ENCODE results near the gene SPINK5.

The SPINK5 gene

DNA sequence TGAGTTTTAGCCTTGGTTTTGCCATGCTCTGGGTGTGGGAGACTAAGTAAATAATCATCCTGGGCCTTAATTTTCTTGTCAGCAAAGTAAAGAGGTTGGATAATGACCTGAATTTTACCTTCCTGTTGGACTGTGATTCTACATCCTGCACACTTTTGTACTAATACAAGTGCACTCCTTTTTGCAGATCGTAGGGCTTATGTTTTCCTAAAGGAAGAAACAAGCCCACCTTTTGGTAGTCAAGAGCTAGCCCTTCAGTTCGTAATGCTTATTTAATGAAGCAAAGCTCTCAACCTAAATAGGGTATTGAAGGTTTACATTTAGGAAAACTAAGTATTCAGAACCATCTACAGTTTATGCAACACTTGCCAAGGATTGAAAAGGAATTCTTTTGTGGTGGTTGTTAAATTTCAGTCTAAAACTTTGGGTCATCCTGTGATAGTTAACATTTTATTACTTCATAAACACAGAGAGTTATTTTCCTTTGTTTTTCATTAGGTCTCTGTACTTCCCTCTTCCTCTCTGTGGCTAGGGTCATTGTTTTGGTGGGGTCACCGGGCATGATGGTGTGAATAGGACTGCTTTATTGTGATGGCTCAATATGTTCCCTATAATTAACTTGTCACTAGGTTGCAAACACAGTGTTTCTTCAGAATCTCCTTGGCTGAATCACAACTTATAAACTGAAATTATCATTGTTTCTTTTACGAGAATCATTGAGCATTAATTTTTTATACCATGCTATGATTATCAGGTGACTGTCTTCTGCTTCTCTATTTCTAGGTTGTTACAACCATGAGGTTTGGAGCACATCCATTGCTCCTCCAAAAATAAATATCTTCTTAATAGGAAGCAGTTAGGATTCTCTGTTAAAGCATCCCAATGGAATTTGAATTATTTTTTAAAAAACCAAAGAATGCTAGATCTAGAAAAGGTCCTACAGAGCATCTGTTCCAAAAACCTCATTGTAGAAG, 28.5 kb downstream of the SPINK5 start:
- DNase-seq = no peak

GRCh38 chr5:148094336-148094735, 30.6 kb downstream of the SPINK5 start:
- DNase-seq = no peak

DNA sequence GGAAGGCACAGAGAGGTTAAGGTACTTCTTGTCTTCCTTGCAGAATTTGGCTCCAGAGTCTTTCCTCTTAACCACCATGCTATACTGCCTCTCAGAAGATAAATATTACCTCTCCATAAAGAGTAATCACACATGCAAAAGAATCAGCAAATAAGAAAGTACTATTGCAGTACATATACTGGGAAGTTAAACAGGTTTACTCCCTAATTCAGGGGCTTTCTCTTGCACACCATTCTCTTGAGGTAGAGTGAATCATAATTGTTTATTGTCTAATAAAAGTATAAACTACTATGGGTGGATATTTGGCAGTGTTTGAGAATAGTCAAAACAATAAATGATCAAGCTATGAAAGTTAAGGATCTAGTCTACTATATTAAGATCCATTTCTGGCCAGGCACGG, 40.4 kb downstream of the SPINK5 start:
- no peak for DNase-seq

DNA sequence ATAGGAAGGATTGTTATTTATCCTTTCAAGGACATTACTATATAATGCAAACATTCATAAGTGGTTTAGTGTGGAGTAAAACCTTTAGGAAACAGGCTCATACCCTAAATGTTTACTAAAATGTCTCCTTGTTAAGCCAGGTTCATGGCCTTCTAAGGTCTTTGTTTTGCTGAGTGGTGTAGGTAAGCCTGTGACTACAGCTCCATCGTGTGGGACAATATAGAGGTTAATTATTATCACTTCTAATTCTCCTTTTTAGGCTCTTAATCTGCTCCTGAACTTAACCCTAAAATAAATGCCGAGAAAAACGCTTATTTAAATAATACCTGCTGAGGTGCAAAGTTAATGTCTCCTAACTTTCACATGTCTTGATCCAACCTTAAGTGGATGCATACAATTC, 43.8 kb downstream of the SPINK5 start:
- DNase-seq = no peak

DNA sequence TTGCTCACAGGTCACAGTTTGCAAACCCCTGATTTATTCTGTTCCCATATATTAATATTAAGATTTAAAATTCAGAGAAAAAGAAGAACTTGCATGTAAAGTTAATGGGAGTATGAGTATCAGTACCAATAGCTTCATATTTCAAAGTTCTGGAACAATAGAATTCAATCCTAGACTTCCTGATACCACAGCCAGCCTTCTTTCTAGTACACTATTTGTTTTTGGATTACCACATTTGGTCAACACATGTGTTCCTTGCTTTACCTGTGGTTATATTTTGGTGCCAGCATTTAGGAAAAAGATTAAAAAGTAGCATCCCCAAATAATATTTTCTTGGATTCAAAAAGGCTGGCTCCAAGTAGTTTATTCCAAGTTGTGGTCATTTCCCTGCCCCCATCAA, 49.5 kb downstream of the SPINK5 start:
- DNase-seq = no peak

DNA sequence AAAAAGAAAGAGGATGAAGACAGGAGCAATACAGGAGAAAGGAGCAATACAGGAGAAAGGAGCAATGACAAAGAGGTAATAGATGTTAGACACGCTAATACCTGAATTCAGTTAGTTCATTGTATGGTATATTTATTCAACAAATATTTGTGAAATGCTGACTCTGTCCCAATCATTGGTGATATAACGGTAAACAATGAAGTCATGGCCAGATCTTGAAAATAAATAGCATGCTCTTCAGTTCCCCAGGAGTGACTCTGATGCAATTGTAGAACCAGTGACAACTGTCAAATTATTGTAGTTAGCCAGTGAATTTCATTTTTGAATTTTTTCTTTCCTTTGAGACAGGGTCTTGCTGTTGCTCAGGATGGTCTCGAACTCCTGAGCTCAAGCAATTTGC, 56.5 kb downstream of the SPINK5 start:
- no peak for DNase-seq

GRCh38 chr5:148125641-148126040, 61.9 kb downstream of the SPINK5 start:
- DNase-seq = no peak

DNA sequence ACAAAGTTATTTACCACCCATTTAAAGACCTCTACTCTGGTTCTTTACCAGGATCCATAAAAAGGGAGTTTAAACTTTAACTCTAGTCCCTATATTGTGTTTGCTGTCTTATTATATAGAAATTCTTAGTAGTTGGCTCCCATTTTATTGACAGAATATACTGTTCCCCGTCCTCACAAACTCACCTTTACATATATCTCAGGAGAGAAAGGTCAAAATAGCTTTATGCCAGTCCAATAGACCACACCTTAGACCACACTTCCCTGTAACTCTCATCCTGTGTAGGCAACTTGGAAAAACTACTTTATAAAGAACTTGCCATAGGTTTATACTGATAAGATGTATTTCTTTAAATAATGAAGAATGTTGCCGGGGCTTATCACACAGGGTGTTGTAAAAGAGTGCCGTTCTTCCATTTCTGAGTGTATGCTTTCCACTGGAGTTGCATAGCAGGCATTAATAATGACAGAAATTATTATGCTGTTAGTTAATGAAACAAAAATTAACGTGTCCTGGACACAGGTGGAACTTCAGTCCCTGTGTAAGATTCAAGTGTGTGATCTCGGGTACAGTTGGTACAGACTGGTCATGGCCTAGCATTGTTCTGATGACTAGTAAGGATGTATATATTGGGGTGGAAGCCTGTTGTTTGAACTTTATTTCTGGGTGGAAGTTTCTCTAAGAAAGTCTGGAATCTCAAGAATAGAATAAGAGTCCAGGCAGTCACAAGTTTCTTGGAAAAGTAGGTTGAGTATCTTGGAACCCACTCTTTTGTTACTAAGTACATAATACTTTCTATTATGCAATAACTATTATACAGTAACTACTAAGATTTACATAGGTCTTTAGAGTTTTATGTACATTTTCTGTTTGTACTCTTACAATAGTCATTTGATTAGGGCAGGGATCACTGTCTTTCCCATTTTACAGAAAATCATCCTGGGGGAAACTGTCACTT, 71.6 kb downstream of the SPINK5 start:
- DNase-seq = no peak

DNA sequence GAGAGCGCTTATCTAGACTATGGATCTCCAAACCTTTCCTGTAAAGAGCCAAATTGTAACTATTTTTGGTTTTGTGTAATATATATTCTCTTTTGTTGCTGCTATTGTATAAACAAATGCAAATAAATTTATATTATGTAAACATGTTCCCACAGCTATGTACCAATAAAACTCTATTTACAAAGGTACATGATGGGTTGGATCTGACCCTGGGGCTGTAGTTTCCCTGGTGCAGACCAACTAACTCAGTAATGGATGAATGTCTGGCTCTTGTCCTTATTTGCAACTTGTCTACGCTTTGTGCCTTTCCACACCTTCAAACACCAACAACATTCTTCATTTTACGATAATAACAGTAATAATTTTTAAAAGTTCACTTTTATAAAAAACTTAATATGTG, 77.1 kb downstream of the SPINK5 start:
- DNase-seq = no peak

DNA sequence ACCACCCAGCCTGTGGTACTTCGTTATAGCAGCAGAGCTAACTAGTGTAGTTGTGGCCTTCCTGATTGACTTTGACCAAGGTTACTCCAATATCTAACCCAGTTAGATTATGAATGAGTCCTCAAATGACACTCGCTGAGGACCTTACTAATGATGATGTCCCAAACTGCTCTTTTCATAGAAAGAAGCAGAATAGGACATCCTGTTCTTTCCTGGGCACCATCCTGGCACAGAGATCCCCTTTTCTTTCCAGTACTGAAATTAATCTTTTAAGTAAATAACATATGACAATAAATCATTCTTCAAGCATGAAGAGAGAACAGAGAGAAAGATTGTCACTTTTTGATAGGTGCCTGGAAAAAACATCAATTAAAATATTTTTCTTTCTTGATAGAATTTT, 77.9 kb downstream of the SPINK5 start:
- no peak for DNase-seq

- DNase-seq = no peak
Observed at GRCh38 chr5:148145916-148146315, 82.1 kb downstream of the SPINK5 start.

GRCh38 chr5:148146487-148146886, 82.7 kb downstream of the SPINK5 start:
- no peak for DNase-seq

- no peak for DNase-seq
Observed at GRCh38 chr5:148147415-148147814, 83.6 kb downstream of the SPINK5 start.

DNA sequence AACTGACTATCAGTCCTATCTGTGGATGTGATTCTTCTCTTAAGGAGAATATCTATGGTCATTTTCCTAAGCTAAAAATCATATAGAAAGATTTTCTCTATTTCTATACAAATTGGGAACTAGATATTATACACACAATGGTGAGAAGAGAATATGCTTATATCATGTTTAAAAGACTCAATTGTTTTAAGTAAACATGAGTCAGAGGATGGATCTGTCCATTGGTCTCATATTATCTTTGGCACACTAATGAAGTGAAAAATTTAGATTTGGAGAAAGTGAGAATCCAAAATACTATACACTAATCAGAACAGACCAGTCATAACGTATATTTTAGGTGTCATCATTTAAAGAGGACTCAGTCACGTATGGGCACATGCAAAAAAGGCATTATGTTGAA, 88.1 kb downstream of the SPINK5 start:
- no peak for DNase-seq

DNA sequence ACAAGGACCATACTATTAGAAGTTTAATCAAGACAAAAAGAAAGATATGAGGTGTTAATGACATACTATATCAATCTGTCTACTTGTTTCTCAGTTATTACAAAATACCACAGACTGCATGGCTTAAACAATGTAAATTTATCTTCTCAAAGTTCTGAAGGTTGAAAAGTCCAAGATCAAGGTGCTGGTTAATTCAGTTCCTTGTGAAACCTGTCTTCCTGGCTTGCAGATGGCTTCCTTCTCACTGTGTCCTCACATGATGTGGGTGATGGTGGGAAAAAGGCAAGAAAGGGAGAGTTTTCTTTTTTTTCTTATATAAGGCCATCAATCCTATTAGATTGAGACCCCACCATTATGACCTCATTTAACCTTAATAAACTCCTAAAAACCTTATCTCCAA, 89.0 kb downstream of the SPINK5 start:
- no peak for DNase-seq

DNA sequence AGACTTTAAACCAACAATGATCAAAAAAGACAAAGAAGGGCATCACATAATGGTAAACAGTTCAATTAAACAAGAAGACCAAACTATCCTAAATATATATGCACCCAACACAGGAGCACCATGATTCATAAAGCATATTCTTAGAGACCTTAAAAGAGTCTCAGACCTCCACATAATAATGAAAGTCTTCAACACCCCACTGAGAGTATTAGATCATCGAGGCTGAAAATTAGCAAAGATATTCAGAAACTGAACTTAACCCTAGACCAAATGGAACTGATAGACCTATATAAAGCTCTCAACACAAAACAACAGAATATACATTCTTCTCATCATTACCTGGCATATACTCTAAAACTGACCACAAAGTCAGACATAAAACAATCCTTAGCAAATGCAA, 92.8 kb downstream of the SPINK5 start:
- DNase-seq = no peak

- DNase-seq = no peak
Observed at GRCh38 chr5:148162038-148162437, 98.3 kb downstream of the SPINK5 start.

DNA sequence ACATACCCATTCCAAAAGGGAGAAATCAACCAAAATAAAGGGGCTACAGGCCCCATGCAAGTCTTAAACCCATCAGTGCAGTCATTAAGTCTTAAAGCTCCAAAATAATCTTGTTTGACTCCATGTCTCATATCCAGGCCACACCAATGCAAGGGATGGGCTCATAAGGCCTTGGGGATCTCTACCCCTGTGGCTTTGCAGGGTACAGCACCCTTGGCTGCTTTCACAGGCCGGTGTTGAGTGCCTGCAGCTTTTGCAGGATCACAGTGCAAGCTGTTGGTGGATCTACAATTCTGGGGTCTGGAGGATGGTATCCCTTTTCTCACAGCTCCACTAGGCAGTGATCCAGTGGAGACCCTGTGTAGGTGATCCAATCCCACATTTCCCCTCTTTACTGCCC, 99.6 kb downstream of the SPINK5 start:
- DNase-seq = no peak

DNA sequence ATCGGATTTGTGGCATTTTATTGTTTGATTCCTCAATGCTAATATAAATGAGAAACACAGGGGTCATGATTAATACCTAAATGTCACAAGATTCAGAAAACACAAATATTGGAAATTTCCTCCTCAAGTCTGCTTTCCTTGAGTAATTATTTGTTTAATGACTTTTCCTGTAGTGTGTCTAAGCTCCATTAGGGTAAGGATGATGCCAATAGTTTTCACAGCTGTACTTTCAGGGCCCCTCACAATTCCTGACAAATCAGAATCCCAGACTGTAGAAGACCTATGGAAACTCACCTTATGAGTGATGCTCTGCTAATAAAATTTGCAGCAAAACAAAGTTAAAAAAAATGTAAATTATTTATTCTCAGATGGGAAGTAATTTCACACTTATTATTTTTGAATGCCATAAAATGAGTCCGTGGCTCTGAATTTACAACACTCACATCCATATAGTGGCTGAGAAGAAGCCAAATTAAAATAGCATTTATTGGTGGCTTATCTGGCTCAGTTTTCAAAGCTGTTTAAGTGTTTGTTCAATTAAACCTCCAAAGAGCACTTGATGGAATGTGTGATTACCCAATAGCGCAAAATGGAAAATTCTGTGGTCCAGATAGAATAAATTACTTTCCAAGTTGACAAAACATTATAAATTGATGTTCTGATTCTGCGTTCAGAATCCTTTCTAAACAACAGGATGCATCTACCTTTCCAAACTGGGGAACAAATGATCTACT, 102.9 kb downstream of the SPINK5 start:
- no peak for DNase-seq

- DNase-seq = no peak
Observed at GRCh38 chr5:148168246-148168645, 104.5 kb downstream of the SPINK5 start, which contains the start of gene SPINK14. SPINK14 (plus strand) TSS chr5:148168546; CDS start chr5:148169733, 1,187 bp downstream.

DNA sequence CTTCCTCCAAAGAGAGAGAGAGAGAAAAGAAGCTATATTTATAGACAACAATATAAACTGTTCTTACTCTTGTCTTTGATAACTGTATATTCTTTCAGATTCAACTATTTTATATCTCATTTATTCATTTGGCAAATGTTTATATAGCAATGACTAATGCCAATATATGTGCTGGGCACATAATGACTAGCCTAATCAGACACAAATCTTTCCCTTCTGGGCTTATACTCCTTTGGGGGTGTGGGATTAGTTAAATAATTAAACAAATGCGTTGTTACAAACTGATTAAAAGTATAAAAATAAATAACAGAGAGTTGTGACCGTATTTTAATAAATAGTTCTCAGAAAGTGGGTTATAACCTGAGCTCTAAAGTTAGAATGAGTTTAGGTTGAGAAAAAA, 108.6 kb downstream of the SPINK5 start:
- no peak for DNase-seq

GRCh38 chr5:148176480-148176879, 112.7 kb downstream of the SPINK5 start:
- no peak for DNase-seq

DNA sequence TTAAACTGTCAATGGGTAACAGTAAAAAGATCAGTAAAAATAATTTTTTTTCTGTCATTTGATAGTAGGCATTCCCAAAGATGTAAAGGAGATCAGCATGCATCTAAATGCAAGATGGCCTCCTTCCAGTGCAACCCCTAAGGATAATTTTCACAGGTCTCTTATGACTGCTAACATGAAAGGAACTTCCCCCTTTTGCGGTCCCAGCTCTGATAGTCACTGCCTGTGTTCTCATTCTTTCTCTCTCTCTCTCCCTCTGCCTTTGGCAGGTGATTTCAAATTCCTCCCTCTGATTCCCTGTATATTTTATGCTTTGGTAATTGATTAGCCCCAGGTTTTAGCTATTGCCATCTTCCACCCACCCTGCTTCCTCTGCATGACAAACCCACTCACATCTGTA, 113.4 kb downstream of the SPINK5 start:
- DNase-seq = no peak
